NCI-H510A (cell line): ENCODE measurements around the gene MAGI2.

Source experiments
- DNase-seq: peaks from one replicate; lab custom pipeline; 2025; lab: John Stamatoyannopoulos, UW

MAGI2 gene

GRCh38 chr7:79376299-79377025 lies 77.0 kb downstream of the MAGI2 start:
- no peak for DNase-seq

GRCh38 chr7:79361214-79361613 lies 92.3 kb downstream of the MAGI2 start:
- DNase-seq, result no peak

- no peak for DNase-seq
Measured at GRCh38 chr7:79359827-79360226, 93.6 kb downstream of the MAGI2 start.

GRCh38 chr7:79357101-79357500 lies 96.4 kb downstream of the MAGI2 start:
- DNase-seq, result no peak

GRCh38 chr7:79353720-79354468 lies 99.6 kb downstream of the MAGI2 start:
- no peak for DNase-seq

- DNase-seq, result no peak
Measured at GRCh38 chr7:79352323-79352722, 101.1 kb downstream of the MAGI2 start.

- DNase-seq, result no peak
Measured at GRCh38 chr7:79347351-79347750, 106.1 kb downstream of the MAGI2 start.

GRCh38 chr7:79341902-79342301 lies 111.6 kb downstream of the MAGI2 start:
- DNase-seq, result no peak

- DNase-seq, result no peak
Measured at GRCh38 chr7:79340212-79340611, 113.3 kb downstream of the MAGI2 start.

- no peak for DNase-seq
Measured at GRCh38 chr7:79339208-79339925, 114.1 kb downstream of the MAGI2 start.

- DNase-seq, result no peak
Measured at GRCh38 chr7:79337717-79338116, 115.8 kb downstream of the MAGI2 start.

- no peak for DNase-seq
Measured at GRCh38 chr7:79334841-79335240, 118.6 kb downstream of the MAGI2 start.

GRCh38 chr7:79334334-79334733 lies 119.1 kb downstream of the MAGI2 start:
- no peak for DNase-seq

- DNase-seq, result no peak
Measured at GRCh38 chr7:79332091-79332490, 121.4 kb downstream of the MAGI2 start.

- no peak for DNase-seq
Measured at GRCh38 chr7:79329464-79329863, 124.0 kb downstream of the MAGI2 start.

GRCh38 chr7:79320741-79321473 lies 132.6 kb downstream of the MAGI2 start:
- DNase-seq, result no peak

GRCh38 chr7:79319369-79319768 lies 134.1 kb downstream of the MAGI2 start:
- no peak for DNase-seq

GRCh38 chr7:79317728-79318127 lies 135.7 kb downstream of the MAGI2 start:
- DNase-seq, result no peak

- DNase-seq, result no peak
Measured at GRCh38 chr7:79312022-79312421, 141.4 kb downstream of the MAGI2 start.

- no peak for DNase-seq
Measured at GRCh38 chr7:79308192-79308591, 145.3 kb downstream of the MAGI2 start.

GRCh38 chr7:79307376-79307775 lies 146.1 kb downstream of the MAGI2 start:
- DNase-seq, result no peak

GRCh38 chr7:79304711-79305110 lies 148.8 kb downstream of the MAGI2 start:
- DNase-seq, result no peak
